Lung (tissue), 12 donors: Measurements from ENCODE around the gene RELB. TPM values are rescaled to one million over a fixed set of nuclear protein-coding genes. Genes with fewer than 3 reads are reported as not detected.

Source experiments
- ATAC-seq: fragments of 200-7000 bp; cut with Tn5 transposase; one replicate; pipeline ENCODE4 v1.9.1; 2020; ENCODE audit warnings: moderate number of reproducible peaks; ENCODE audit not compliant: insufficient read depth, low FRiP score
- DNase-seq, 3 donors: peaks; one replicate each; pipeline ENCODE4 v3.0.0-alpha.2; 2013 to 2017
- H3K27ac ChIP-seq, 2 donors: one replicate each; pipeline ENCODE4 v1.5.1; 2013; ENCODE audit warnings: mild to moderate bottlenecking in 2 of 2, moderate library complexity in 2 of 2, control low read depth in 1 of 2, inconsistent platforms in 1 of 2, low read depth in 1 of 2, low read length in 1 of 2
- H3K27me3 ChIP-seq, 3 donors: one replicate each; pipeline ENCODE4 v1.5.1; 2013; ENCODE audit warnings: low read length in 2 of 3; ENCODE audit not compliant: control insufficient read depth in 3 of 3, insufficient read depth in 3 of 3
- H3K36me3 ChIP-seq, 4 donors: one replicate each; pipeline ENCODE4 v1.5.1; 2013; ENCODE audit warnings: low read length in 4 of 4, mild to moderate bottlenecking in 1 of 4, moderate library complexity in 1 of 4; ENCODE audit not compliant: control insufficient read depth in 4 of 4, insufficient read depth in 4 of 4
- H3K4me1 ChIP-seq, 5 donors: one replicate each; pipeline ENCODE4 v1.5.1; 2013; ENCODE audit warnings: low read length in 5 of 5, mild to moderate bottlenecking in 2 of 5, moderate library complexity in 1 of 5; ENCODE audit not compliant: control insufficient read depth in 5 of 5, insufficient read depth in 5 of 5
- H3K4me3 ChIP-seq: one replicate; pipeline ENCODE4 v1.5.1; 2013; ENCODE audit warnings: mild to moderate bottlenecking, control low read depth, moderate library complexity
- H3K9ac ChIP-seq, 2 donors: one replicate each; pipeline ENCODE4 v1.5.1; 2013; ENCODE audit warnings: low read length in 2 of 2, control low read depth in 1 of 2; ENCODE audit not compliant: insufficient read depth in 1 of 2
- H3K9me3 ChIP-seq, 4 donors: one replicate each; pipeline ENCODE4 v1.5.1; 2013; ENCODE audit warnings: low read length in 3 of 4, mild to moderate bottlenecking in 1 of 4, moderate library complexity in 1 of 4; ENCODE audit not compliant: control insufficient read depth in 4 of 4, insufficient read depth in 3 of 4
- CTCF ChIP-seq: IDR thresholded peaks from 2 replicates; pipeline ENCODE4 v1.5.1; 2012; ENCODE audit warnings: mild to moderate bottlenecking; ENCODE audit errors: control extremely low read depth, extremely low read depth
- WGBS, 2 donors: extraction: QIAGEN DNeasy Blood & Tissue Kit; methylation state at CpG; one replicate each; pipeline ENCODE4 v1.1.7; 2013; 5-methylcytosine and 5-hydroxymethylcytosine counted together
- polyA plus RNA-seq, 2 donors: library from polyadenylated mRNA; stranded (reverse); fragments of 200-250 nt; gene quantifications; one replicate each; pipeline ENCODE4 v1.2.1, GENCODE V29; 2013
- total RNA-seq, 2 donors: library from RNA; depleted of rRNA in 1 of 2; stranded (reverse); fragments of >200 nt in 1 of 2; gene quantifications; one replicate each; pipeline ENCODE4 v1.2.1, GENCODE V29; 2014 to 2021
- donor health status: control.
- donor health status: control.
- donor health status: Bipolar disorder and iron deficiency.
- donor health status: healthy.
- donor health status: DM: yes; HTN: yes; CAD: no.

Gene RELB
- total and polyA plus RNA-seq, 4 donors = 9.4 to 65.9 (median 19.8) TPM

GRCh38 chr19:45075301-45076028 lies 74.2 kb downstream of the RELB start:
- H3K27ac ChIP-seq = peak overlapping the region in 1 of 2 donors; percentile 78
- peak; percentile 85 for ATAC-seq
- no peaks in the 10 kb centered on the region for H3K9me3 ChIP-seq
- H3K4me1 ChIP-seq = peaks cover 5 to 14% (median 7%) of the 10 kb centered on the region in 5 donors
- no peak overlapping the region for H3K9ac ChIP-seq
- H3K36me3 ChIP-seq = peaks cover 0 to 15% (median 8%) of the 10 kb centered on the region in 4 donors
- WGBS, 2 donors = 2 to 5% methylated on average over 23 to 26 of the region's 26 CpGs
- no peaks in the 10 kb centered on the region for H3K27me3 ChIP-seq
- no peak for TF ChIP-seq CTCF
- peak overlapping the region; percentile 59 for H3K4me3 ChIP-seq
- peak; percentile 37 to 62 (median 52) for DNase-seq

DNA sequence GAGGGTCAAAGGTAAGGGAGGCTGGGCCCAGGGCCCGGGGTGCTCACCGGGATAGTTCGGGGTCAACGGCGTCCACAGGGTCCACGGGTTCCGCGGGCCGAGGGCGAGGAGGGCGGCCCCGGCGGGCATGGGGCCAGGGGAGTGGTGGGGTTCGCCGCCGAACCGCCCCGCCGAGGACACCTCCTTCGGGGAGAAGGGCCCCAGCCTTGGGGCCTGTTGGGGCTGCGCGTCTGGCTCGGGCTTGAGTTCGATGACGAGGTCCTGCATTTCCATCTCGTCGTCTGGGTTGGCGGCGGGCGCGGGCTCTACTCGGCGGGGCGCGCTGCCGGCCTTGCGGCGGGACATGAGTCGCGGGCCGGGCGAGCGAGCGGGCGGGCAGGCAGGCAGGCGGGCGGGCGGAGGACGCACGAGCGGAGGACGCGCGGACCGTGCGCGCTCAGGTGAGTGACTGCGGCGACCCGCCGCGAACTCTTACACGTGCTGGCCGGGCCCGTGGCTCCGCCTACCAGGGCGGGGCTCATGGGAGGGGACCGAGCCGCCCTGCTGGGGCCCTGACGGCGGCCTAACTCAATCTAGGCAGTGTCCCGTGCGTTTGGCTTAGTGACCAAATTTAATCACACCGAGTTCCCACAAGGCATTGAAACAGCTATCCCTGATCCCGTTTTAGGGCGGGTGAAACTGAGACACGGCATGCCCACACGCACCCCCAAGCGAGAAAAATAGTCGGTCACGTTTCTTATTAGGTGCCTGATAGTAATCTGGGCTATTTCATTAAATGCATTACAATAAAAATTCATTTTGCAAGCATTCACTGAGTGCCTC lies 75.0 kb downstream of the RELB start, which contains the start of gene ZNF296:
Gene ZNF296 (minus strand): TSS at position 450 of the 822 bp plus-strand sequence. CDS start 105 bp downstream, at position 345.
- TF ChIP-seq CTCF = no peak
- no peak within 1 kb of the TSS for H3K9ac ChIP-seq
- ATAC-seq (peak; percentile 72), DNase-seq (peak; percentile 28 to 70 (median 59))
- 2% methylated on average over 79 to 81 of the region's 81 CpGs for WGBS, 2 donors
- peak within 1 kb of the TSS; percentile 59 for H3K4me3 ChIP-seq
- no peaks in the 10 kb centered on the region for H3K27me3 ChIP-seq
- H3K9me3 ChIP-seq = no peaks in the 10 kb centered on the region
- peaks cover 5 to 14% (median 7%) of the 10 kb centered on the region in 5 donors for H3K4me1 ChIP-seq
- H3K27ac ChIP-seq = peak within 1 kb of the TSS in 1 of 2 donors; percentile 78
- H3K36me3 ChIP-seq = peaks cover 0 to 8% (median 4%) of the 10 kb centered on the region in 4 donors

DNA sequence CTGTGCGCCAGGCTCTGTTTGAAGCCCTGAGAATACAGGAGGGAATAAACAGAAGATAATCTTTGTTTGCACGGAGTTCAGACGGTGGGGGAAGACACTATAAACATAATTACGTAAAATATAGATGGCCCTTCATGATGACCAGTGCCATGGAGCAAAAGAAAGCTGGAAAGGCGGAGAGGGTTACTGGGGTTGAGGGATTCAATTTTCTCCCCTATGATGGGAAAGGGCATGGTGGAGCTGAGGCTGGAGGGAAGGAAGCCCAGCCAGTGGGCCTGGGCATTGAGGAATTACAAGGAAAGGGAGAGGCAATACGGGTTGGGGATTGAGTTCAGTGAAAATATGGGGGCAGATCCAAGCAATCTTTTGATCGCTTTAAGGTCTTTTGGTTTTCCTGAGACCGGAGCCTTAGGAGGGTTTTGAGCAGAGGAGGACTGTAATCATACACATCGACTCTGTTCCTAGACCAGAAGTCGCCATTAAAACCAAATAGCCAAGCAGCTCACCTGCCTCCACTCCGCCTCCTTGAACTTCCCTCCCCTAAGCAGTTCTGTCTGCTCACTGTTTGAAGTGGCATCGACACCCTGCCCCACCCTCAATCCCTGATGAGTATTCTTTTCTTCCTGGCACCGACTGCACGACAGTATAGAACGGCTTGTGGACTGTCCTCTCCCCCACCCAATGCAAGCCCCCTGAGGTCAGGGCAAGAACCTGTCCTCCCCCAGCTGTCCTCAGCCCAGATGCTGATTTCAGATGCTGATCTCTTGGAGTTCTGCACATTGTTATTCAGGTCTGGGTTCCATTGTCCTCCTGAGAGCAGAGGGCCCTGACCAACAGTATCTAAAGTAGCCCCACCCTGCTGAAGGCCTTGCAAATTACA lies 75.8 kb downstream of the RELB start:
- Histone ChIP-seq H3K27ac (no peak overlapping the region), H3K4me3 (no peak overlapping the region), H3K9me3 (no peaks in the 10 kb centered on the region), H3K27me3 (no peaks in the 10 kb centered on the region), H3K36me3 (peaks cover 0 to 8% (median 5%) of the 10 kb centered on the region in 4 donors), H3K4me1 (peaks cover 5 to 14% (median 7%) of the 10 kb centered on the region in 5 donors), H3K9ac (no peak overlapping the region)
- no peak for DNase-seq
- no peak for TF ChIP-seq CTCF
- 75 to 79% methylated on average over 15 of the region's 15 CpGs for WGBS, 2 donors
- ATAC-seq = no peak
